ENCODE data around the gene ESR2. TPM values are rescaled to one million over a fixed set of nuclear protein-coding genes. Genes with fewer than 3 reads are reported as not detected.

ESR2 gene
- total and polyA plus RNA-seq, 2 experiments from 2014 or later, result 0.50 to 0.86 TPM

DNA sequence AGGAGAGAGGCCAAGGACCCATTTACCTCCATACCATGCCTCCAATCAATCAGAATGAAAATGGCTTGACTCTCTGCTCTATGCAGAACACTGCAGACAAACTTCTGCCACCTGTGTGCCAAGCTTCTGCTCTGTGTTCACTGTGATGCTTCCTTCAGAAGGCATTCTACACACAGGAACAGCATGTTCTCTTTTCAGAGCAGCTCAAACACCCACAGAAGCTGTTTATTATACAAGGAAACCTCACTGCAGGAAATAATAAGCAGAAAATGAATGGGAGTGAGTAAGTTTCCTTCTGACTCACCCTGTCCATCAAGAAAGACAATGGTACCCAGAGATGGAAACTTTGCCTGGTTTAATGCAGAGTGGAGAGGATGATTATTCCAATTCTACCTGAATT is 2.4 kb upstream of the ESR2 start:
- peaks cover 34% of the 10 kb centered on the region for H3K27me3 ChIP-seq
- TF ChIP-seq, protein P1, sequence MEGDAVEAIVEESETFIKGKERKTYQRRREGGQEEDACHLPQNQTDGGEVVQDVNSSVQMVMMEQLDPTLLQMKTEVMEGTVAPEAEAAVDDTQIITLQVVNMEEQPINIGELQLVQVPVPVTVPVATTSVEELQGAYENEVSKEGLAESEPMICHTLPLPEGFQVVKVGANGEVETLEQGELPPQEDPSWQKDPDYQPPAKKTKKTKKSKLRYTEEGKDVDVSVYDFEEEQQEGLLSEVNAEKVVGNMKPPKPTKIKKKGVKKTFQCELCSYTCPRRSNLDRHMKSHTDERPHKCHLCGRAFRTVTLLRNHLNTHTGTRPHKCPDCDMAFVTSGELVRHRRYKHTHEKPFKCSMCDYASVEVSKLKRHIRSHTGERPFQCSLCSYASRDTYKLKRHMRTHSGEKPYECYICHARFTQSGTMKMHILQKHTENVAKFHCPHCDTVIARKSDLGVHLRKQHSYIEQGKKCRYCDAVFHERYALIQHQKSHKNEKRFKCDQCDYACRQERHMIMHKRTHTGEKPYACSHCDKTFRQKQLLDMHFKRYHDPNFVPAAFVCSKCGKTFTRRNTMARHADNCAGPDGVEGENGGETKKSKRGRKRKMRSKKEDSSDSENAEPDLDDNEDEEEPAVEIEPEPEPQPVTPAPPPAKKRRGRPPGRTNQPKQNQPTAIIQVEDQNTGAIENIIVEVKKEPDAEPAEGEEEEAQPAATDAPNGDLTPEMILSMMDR (IDR thresholded peaks at IDR 0.05; ENCODE audit: low read depth, low read length), result no peak

DNA sequence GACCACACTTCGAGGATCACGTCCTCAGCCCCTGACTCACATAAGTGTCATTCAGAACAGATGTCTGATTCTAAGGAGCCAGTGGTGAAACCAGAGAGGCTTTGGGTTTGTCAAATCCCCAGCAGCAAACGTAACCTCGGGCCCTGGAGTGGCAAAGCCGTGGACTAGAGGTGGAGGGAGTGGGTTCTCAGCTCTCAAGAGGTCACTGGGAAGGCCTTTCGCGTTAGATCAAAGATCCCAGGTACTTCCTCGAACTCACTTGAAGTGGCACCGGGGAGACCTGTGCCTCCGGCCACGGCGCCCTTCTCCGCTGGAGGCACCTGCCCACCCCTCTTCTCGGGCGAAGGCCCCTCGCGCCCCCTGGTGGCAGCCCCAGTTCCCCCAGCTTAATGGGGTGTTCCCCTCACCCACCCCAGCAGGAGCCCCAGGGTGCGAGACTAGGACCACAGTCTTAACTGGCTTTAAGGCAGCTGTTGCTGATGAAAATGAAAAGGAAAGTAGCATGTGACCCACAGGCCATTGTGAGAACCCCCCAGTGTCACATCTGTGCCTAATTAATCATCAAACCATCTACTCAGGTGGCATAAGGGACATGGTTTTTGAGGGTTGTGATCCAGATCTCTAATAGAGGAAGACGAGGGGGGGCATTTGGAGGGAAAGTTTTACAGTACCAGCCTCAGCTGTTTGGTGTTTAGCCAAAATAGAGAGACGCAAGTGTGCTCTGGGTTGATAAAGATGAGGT is 672 bp upstream of the ESR2 start:
- TF ChIP-seq, protein P1 (IDR thresholded peaks at IDR 0.05; ENCODE audit: low read depth, low read length), result peak; percentile 94
- peak; percentile 70 to 89 for DNase-seq (ENCODE audit: low read depth in 1 of 2, low spot score in 1 of 2)
- peaks cover 34% of the 10 kb centered on the region for H3K27me3 ChIP-seq

More for the DNA sequence above, 2.4 kb upstream of the ESR2 start:
- no peaks in the 10 kb centered on the region for H3K36me3 ChIP-seq
- peak in 1 of 2 donors; percentile 21 for DNase-seq (ENCODE audit: low read depth in 1 of 2, low spot score in 1 of 2)
- no peaks in the 10 kb centered on the region for H3K4me1 ChIP-seq (ENCODE audit: low read depth)
- no peak overlapping the region for H3K4me3 ChIP-seq
- H3K27ac ChIP-seq, result no peak overlapping the region
- no peaks in the 10 kb centered on the region for H3K9me3 ChIP-seq (ENCODE audit: low read depth)

GRCh38 chr14:64292197-64292596 is 2.0 kb downstream of the ESR2 start:
- H3K27me3 ChIP-seq, result peaks cover 28% of the 10 kb centered on the region
- no peaks in the 10 kb centered on the region for H3K4me1 ChIP-seq (ENCODE audit: low read depth)
- no peak overlapping the region for H3K4me3 ChIP-seq
- no peak for DNase-seq (ENCODE audit: low read depth in 1 of 2, low spot score in 1 of 2)
- TF ChIP-seq, protein P1 (IDR thresholded peaks at IDR 0.05; ENCODE audit: low read depth, low read length), result no peak
- H3K27ac ChIP-seq, result no peak overlapping the region
- no peaks in the 10 kb centered on the region for H3K9me3 ChIP-seq (ENCODE audit: low read depth)
- H3K36me3 ChIP-seq, result no peaks in the 10 kb centered on the region

More for the DNA sequence above, 672 bp upstream of the ESR2 start:
- H3K36me3 ChIP-seq, result no peaks in the 10 kb centered on the region
- H3K4me3 ChIP-seq, result peak overlapping the region; percentile 25
- H3K9me3 ChIP-seq (ENCODE audit: low read depth), result no peaks in the 10 kb centered on the region
- H3K27ac ChIP-seq, result no peak overlapping the region
- H3K4me1 ChIP-seq (ENCODE audit: low read depth), result no peaks in the 10 kb centered on the region

GRCh38 chr14:64289571-64289970 is 4.6 kb downstream of the ESR2 start:
- TF ChIP-seq, protein P1 (IDR thresholded peaks at IDR 0.05; ENCODE audit: low read depth, low read length), result no peak
- Histone ChIP-seq H3K27me3 (peaks cover 21% of the 10 kb centered on the region), H3K4me3 (no peak overlapping the region), H3K27ac (no peak overlapping the region), H3K36me3 (no peaks in the 10 kb centered on the region), H3K9me3 (ENCODE audit: low read depth) (no peaks in the 10 kb centered on the region), H3K4me1 (ENCODE audit: low read depth) (no peaks in the 10 kb centered on the region)
- DNase-seq (ENCODE audit: low read depth in 1 of 2, low spot score in 1 of 2), result no peak

- Histone ChIP-seq H3K9me3 (ENCODE audit: low read depth) (no peaks in the 10 kb centered on the region), H3K4me1 (ENCODE audit: low read depth) (no peaks in the 10 kb centered on the region), H3K27me3 (no peaks in the 10 kb centered on the region), H3K4me3 (no peak overlapping the region), H3K36me3 (no peaks in the 10 kb centered on the region), H3K27ac (no peak overlapping the region)
- no peak for DNase-seq (ENCODE audit: low read depth in 1 of 2, low spot score in 1 of 2)
- TF ChIP-seq, protein P1 (IDR thresholded peaks at IDR 0.05; ENCODE audit: low read depth, low read length), result no peak
These were observed 12.4 kb downstream of the ESR2 start for GRCh38 chr14:64281805-64282204.

Measured in cardiac muscle cell (in vitro differentiated cells and primary cell).